Ascending aorta (tissue), 2 donors: Measurements from ENCODE around the gene ARID4B. TPM values are rescaled to one million over a fixed set of nuclear protein-coding genes. Genes with fewer than 3 reads are reported as not detected.

Experiments
- DNase-seq, 2 donors: peaks; one replicate each; pipeline ENCODE4 v3.0.0-alpha.2; 2019; ENCODE audit warnings: low spot score in 2 of 2
- H3K27ac ChIP-seq, 2 donors: fragments of 200-600 bp; sonication (generic); one replicate each; pipeline ENCODE4 v1.5.1; 2016 to 2017; ENCODE audit warnings: mild to moderate bottlenecking in 1 of 2
- H3K27me3 ChIP-seq: fragments of 200-600 bp; sonication (generic); one replicate; pipeline ENCODE4 v1.5.1; 2017
- H3K36me3 ChIP-seq, 2 donors: fragments of 200-600 bp; sonication (generic); one replicate each; pipeline ENCODE4 v1.5.1; 2016
- H3K4me1 ChIP-seq, 2 donors: fragments of 200-600 bp; sonication (generic); one replicate each; pipeline ENCODE4 v1.5.1; 2016 to 2017; ENCODE audit warnings: mild to moderate bottlenecking in 1 of 2
- H3K4me3 ChIP-seq, 2 donors: fragments of 200-600 bp; sonication (generic); one replicate each; pipeline ENCODE4 v1.5.1; 2016 to 2017; ENCODE audit warnings: mild to moderate bottlenecking in 1 of 2
- H3K9me3 ChIP-seq, 2 donors: fragments of 200-600 bp; sonication (generic); one replicate each; pipeline ENCODE4 v1.5.1; 2016
- intact Hi-C: fragments of 100-400 bp; cut with DNase I; formaldehyde crosslinking; loops from one replicate; pipeline ENCODE4 v1.15.1; 2023
- total RNA-seq: library from RNA; depleted of rRNA; stranded (reverse); fragments of >200 nt; gene quantifications from one replicate; pipeline ENCODE4 v1.1.0, GENCODE V29; 2016
- TF ChIP-seq, protein P1 (sequence below), 3 experiments: fragments of 200-600 bp in 2 of 3; fragments of 450-650 bp in 1 of 3; sonication (generic) in 2 of 3; IDR thresholded peaks; one replicate each; pipeline ENCODE4 v1.5.1; 2016 to 2019; ENCODE audit warnings: antibody characterized with exemption in 3 of 3, mild to moderate bottlenecking in 1 of 3, moderate library complexity in 1 of 3

ARID4B gene
- total RNA-seq, 1 donor from 2014 or later, result 22.5 TPM

DNA sequence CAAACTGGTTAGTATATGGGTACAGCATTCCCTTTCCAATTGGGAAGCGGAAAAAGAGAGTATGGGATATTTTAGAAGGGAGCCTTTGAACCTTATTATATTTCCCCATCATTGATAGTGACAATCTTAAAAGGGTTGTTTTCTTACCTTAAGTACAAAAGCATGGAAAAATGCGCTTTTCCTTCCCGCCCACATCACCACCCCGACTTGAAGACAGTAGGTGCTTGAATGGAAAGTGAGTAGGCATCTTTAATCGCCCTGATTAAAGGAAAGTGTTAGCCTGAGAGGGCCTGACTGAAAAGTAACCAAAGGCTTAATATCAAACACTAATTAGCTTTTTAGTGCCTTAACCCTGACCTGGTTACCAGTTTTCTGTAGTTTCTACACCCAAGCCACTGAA, 15.7 kb upstream of the ARID4B start:
- no peaks in the 10 kb centered on the region for H3K9me3 ChIP-seq
- H3K27me3 ChIP-seq, result no peaks in the 10 kb centered on the region
- no peak for DNase-seq
- H3K4me3 ChIP-seq, result no peak overlapping the region
- H3K36me3 ChIP-seq, result peaks cover 15 to 41% of the 10 kb centered on the region in 2 donors
- no peak overlapping the region for H3K27ac ChIP-seq
- TF ChIP-seq, protein P1, sequence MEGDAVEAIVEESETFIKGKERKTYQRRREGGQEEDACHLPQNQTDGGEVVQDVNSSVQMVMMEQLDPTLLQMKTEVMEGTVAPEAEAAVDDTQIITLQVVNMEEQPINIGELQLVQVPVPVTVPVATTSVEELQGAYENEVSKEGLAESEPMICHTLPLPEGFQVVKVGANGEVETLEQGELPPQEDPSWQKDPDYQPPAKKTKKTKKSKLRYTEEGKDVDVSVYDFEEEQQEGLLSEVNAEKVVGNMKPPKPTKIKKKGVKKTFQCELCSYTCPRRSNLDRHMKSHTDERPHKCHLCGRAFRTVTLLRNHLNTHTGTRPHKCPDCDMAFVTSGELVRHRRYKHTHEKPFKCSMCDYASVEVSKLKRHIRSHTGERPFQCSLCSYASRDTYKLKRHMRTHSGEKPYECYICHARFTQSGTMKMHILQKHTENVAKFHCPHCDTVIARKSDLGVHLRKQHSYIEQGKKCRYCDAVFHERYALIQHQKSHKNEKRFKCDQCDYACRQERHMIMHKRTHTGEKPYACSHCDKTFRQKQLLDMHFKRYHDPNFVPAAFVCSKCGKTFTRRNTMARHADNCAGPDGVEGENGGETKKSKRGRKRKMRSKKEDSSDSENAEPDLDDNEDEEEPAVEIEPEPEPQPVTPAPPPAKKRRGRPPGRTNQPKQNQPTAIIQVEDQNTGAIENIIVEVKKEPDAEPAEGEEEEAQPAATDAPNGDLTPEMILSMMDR (IDR thresholded peaks at IDR 0.05), result no peak
- intact Hi-C loops, result no loop called here
- no peaks in the 10 kb centered on the region for H3K4me1 ChIP-seq

DNA sequence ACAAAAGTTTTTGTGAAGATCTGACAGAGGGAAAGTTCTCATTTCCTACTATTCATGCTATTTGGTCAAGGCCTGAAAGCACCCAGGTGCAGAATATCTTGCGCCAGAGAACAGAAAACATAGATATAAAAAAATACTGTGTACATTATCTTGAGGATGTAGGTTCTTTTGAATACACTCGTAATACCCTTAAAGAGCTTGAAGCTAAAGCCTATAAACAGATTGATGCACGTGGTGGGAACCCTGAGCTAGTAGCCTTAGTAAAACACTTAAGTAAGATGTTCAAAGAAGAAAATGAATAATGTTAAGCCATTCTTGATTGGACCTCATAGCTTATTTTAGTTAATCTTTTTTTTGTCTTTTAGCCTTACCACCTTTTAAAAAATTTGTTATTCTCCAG, 14.5 kb upstream of the ARID4B start:
- no peak overlapping the region for H3K27ac ChIP-seq
- intact Hi-C loops, result no loop called here
- H3K36me3 ChIP-seq, result peaks cover 15 to 51% of the 10 kb centered on the region in 2 donors
- TF ChIP-seq, protein P1 (IDR thresholded peaks at IDR 0.05), result no peak
- H3K27me3 ChIP-seq, result no peaks in the 10 kb centered on the region
- no peaks in the 10 kb centered on the region for H3K4me1 ChIP-seq
- no peak overlapping the region for H3K4me3 ChIP-seq
- DNase-seq, result no peak
- H3K9me3 ChIP-seq, result no peaks in the 10 kb centered on the region

DNA sequence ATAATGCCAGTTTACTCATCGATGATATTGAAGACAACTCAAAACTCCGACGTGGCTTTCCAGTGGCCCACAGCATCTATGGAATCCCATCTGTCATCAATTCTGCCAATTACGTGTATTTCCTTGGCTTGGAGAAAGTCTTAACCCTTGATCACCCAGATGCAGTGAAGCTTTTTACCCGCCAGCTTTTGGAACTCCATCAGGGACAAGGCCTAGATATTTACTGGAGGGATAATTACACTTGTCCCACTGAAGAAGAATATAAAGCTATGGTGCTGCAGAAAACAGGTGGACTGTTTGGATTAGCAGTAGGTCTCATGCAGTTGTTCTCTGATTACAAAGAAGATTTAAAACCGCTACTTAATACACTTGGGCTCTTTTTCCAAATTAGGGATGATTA, 14.1 kb upstream of the ARID4B start:
- Histone ChIP-seq H3K4me3 (no peak overlapping the region), H3K9me3 (no peaks in the 10 kb centered on the region), H3K4me1 (no peaks in the 10 kb centered on the region), H3K36me3 (peaks cover 16 to 56% of the 10 kb centered on the region in 2 donors), H3K27me3 (no peaks in the 10 kb centered on the region), H3K27ac (no peak overlapping the region)
- TF ChIP-seq, protein P1 (IDR thresholded peaks at IDR 0.05), result no peak
- intact Hi-C loops, result no loop called here
- DNase-seq, result no peak

DNA sequence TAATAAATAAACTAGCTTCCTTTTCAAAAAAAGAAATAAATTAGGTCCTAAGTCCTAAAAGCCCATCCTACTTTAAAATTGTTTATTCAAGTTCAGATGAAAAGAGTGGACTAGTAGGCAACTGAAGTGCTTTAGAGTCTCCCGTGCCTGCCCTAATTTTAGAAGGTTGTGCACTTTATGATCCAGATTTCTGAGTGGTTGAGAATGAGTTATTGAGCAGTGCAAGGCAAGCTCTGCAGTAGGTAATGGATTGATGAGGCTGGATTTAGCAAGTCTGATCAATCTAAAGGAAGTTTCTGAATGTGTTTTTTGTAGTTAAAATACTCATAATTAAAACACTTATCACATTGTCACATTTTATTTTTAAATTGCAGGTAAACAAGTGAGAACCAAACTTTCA, 13.4 kb upstream of the ARID4B start:
- H3K27ac ChIP-seq, result no peak overlapping the region
- H3K9me3 ChIP-seq, result no peaks in the 10 kb centered on the region
- no peaks in the 10 kb centered on the region for H3K27me3 ChIP-seq
- no peak overlapping the region for H3K4me3 ChIP-seq
- peaks cover 23 to 58% of the 10 kb centered on the region in 2 donors for H3K36me3 ChIP-seq
- TF ChIP-seq, protein P1 (IDR thresholded peaks at IDR 0.05), result no peak
- no peaks in the 10 kb centered on the region for H3K4me1 ChIP-seq
- intact Hi-C loops, result no loop called here
- DNase-seq, result no peak

DNA sequence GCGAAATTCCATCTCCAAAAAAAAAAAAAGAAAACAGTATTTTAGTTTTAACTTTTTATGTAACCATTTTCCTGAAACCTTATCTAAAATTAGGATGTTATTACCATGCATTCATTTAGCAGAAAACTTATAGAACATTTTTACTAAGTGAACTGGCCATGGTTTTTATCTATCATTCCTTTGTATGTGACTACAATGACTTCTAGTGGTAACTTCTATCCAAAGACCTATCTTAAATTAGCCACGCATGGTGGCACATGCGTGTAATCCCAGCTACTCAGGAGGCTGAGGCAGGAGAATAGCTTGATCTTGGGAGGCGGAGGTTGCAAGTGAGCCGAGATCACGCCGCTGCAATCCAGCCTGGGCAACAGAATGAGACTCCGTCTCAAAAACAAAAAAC, 11.8 kb upstream of the ARID4B start:
- Histone ChIP-seq H3K27ac (no peak overlapping the region), H3K27me3 (no peaks in the 10 kb centered on the region), H3K9me3 (no peaks in the 10 kb centered on the region), H3K4me1 (no peaks in the 10 kb centered on the region), H3K36me3 (peaks cover 22 to 56% of the 10 kb centered on the region in 2 donors), H3K4me3 (no peak overlapping the region)
- intact Hi-C loops, result no loop called here
- DNase-seq, result no peak
- TF ChIP-seq, protein P1 (IDR thresholded peaks at IDR 0.05), result no peak

DNA sequence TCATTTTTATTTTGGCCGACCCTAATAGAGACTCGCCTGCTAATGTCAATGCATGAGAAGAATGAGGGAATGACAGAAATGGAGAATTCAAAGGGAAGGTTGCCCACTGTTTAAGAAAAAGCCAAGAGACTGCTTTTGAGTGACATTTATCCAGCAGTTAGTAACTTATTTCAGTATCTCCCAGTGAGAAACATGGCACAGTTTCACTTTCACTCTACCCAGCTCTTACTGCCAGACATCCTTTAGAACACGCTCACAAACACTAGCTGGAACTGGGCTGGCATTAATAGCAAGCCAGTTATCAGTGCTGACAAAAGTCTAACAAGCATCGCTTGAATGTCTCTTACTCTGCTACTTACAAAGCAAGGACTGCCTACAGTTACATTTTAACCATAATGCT, 8.9 kb upstream of the ARID4B start:
- H3K36me3 ChIP-seq, result peaks cover 17 to 39% of the 10 kb centered on the region in 2 donors

More for the DNA sequence above, 8.9 kb upstream of the ARID4B start:
- DNase-seq, result no peak
- TF ChIP-seq, protein P1 (IDR thresholded peaks at IDR 0.05), result no peak
- Histone ChIP-seq H3K27me3 (no peaks in the 10 kb centered on the region), H3K9me3 (no peaks in the 10 kb centered on the region), H3K27ac (no peak overlapping the region), H3K4me3 (no peak overlapping the region), H3K4me1 (peaks cover 0 to 2% of the 10 kb centered on the region in 2 donors)
- intact Hi-C loops, result no loop called here
